ENCODE measurements around the gene MED15.
"Not testable (repeated sequence)": the region's sequence is repeated elsewhere in the genome, so short reads cannot be mapped to it uniquely, and the experiment has no call there.

Gene MED15

GRCh38 chr22:20507253-20508066, at the start of gene MED15:
Gene MED15 (plus strand): TSS chr22:20507610. CDS start chr22:20507679, 69 bp downstream.
- DNase-seq (ENCODE audit: low read depth in 1 of 2, low spot score in 1 of 2) = peak; percentile 77 to 82

GRCh38 chr22:20458530-20459151, 48.8 kb upstream of the MED15 start:
- no peak for DNase-seq (ENCODE audit: low read depth in 1 of 2, low spot score in 1 of 2)

DNA sequence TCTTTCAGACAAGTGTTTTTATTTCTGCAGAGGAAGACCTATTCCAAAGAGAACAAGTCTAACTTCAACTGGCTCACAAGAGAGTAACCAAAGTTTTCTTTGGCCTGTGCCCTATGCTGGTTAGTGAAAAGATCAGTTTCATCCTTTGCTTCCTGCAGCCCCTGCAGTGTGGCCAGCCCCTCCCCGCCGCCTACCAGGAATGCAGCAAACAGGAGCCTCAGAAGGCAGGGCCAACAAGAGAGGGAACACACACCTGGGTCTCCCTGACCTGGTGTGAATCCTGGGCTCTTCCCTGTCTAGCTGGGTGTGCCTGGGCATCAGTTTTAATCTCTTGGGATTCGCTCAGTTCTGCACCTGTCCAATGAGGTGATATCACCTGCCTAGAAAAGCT, 48.3 kb upstream of the MED15 start:
- DNase-seq (ENCODE audit: low read depth in 1 of 2, low spot score in 1 of 2) = no peak

DNA sequence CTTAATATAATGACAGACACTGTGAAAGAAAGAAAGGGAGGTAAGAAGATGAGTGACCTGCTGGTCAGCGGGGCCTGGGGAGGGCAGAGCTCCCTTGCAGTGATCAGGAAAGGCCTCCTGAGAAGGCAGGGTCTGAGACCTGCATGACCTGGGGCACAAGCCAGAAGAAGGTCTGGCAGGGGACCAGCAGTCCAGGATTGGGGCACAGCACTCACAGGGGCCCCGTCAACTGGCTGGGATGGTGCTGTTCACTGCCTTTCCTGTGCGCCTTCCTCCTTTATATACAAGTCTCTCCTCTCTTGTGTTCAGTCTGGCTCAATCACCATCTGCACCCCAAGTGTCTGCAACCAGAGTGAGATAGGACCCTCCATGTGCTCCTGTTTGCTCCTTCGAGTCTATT, 47.5 kb upstream of the MED15 start:
- no peak for DNase-seq (ENCODE audit: low read depth in 1 of 2, low spot score in 1 of 2)

- DNase-seq (ENCODE audit: low read depth in 1 of 2, low spot score in 1 of 2) = peak in 1 of 2 donors; percentile 19
Observed at GRCh38 chr22:20463324-20464095, 43.9 kb upstream of the MED15 start.

GRCh38 chr22:20464096-20464614, 43.3 kb upstream of the MED15 start:
- DNase-seq (ENCODE audit: low read depth in 1 of 2, low spot score in 1 of 2) = peak; percentile 29 to 35

DNA sequence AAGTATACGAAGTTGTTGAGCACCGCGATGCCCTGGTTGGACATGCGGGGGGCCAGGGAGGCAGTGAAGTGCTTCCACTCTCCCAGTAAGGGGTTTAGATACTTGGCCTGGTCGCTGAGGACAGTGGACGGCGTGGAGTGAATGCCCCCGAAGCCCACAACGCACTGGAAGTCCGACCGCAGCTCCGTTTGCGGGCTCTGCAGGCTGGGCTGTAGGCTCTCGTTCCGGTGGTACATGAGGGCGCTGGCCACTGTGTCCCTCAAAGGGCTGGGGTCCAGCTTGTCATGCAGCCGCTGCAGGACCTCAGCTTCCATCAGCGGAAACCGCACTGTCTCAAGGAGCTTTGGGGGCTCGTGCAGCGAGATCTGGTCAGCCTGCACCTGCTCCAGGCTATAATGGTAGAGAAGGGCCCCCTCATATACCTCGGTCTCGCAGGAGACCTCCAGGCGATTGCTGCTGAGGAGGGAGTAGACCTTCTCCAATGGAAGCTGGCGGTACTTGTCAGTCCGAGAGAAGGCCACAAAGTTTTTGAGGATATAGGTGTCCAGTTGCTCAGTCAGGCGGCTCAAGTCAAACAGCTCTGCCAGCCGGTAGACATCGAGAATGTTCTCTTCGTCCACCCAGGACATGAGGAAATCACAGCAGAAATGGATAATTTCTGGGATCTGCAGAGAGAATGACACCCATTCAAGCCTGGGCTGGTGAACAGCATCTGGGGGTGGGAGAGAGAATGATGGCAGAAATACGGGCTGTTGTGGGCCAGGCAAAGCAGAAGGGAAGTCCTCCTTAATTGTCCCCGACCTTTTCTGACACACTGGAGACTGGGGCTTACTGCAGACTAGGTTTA, 42.3 kb upstream of the MED15 start:
- DNase-seq (ENCODE audit: low read depth in 1 of 2, low spot score in 1 of 2) = no peak

DNA sequence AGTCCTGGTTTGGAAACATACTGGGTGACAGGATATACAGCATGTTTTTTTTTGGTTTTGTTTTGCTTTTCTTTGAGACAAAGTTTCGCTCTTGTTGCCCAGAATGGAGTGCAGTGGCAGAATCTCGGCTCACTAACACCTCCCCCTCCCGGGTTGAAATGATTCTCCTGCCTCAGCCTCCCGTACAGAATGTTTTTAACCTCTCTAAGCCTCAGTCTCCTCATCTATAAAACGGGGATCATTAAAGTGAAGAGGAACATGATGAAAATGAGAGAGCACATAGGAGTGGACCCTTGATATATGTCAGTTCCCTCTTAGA, 41.7 kb upstream of the MED15 start:
- DNase-seq (ENCODE audit: low read depth in 1 of 2, low spot score in 1 of 2) = no peak

- DNase-seq (ENCODE audit: low read depth in 1 of 2, low spot score in 1 of 2) = no peak
Observed at GRCh38 chr22:20466659-20467379, 40.6 kb upstream of the MED15 start.

GRCh38 chr22:20469110-20469868, 38.1 kb upstream of the MED15 start:
- DNase-seq (ENCODE audit: low read depth in 1 of 2, low spot score in 1 of 2) = no peak

GRCh38 chr22:20470525-20470924, 36.9 kb upstream of the MED15 start:
- not testable (repeated sequence) for DNase-seq (ENCODE audit: low read depth in 1 of 2, low spot score in 1 of 2)

- no peak for DNase-seq (ENCODE audit: low read depth in 1 of 2, low spot score in 1 of 2)
Observed at GRCh38 chr22:20471126-20471833, 36.1 kb upstream of the MED15 start.

- no peak for DNase-seq (ENCODE audit: low read depth in 1 of 2, low spot score in 1 of 2)
Observed at GRCh38 chr22:20472629-20473442, 34.6 kb upstream of the MED15 start.

GRCh38 chr22:20475115-20475436, 32.3 kb upstream of the MED15 start:
- DNase-seq (ENCODE audit: low read depth in 1 of 2, low spot score in 1 of 2) = no peak

DNA sequence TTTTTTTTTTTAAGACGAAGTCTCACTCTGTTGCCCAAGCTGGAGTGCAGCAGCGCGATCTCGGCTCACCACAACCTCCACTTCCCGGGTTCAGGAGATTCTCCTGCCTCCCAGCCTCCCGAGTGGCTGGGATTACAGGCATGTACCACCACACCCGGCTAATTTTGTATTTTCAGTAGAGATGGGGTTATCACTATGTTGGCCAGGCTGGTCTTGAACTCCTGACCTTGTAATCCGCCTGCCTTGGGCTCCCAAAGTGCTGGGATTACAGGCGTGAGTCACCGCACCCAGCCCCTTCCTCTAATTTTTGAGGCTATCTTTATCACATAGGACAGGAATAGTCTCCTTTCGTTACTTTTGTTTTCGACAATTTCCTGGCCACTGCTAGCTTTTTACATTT, 31.8 kb upstream of the MED15 start:
- not testable (repeated sequence) for DNase-seq (ENCODE audit: low read depth in 1 of 2, low spot score in 1 of 2)

DNA sequence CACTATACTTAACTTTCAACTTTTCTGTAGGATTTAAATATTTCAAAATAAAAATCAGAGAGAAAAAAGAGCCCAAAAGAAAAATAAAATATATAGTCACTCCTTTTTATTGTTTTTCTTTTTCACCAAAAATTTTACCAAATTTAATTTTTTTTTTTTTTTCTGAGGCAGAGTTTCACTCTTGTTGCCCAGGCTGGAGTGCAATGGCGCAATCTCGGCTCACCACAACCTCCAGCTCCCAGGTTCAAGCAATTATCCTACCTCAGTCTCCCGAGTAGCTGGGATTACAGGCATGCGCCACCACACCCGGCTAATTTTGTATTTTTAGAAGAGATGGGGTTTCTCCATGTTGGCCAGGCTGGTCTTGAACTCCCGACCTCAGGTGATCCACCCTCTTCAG, 29.4 kb upstream of the MED15 start:
- not testable (repeated sequence) for DNase-seq (ENCODE audit: low read depth in 1 of 2, low spot score in 1 of 2)

GRCh38 chr22:20479612-20480196, 27.7 kb upstream of the MED15 start:
- no peak for DNase-seq (ENCODE audit: low read depth in 1 of 2, low spot score in 1 of 2)

GRCh38 chr22:20483143-20483506, 24.3 kb upstream of the MED15 start:
- not testable (repeated sequence) for DNase-seq (ENCODE audit: low read depth in 1 of 2, low spot score in 1 of 2)
